HG03575 (cell line): Measurements from ENCODE around the gene EVC2.

Experiments
- ATAC-seq: cut with Tn5 transposase; IDR thresholded peaks from one replicate; pipeline ENCODE4 v1.9.1; 2021; ENCODE audit not compliant: unreplicated experiment, insufficient number of reproducible peaks, low FRiP score; ENCODE audit errors: extremely low read depth

Gene EVC2

GRCh38 chr4:5708449-5709206, at the start of gene EVC2:
TSS of gene EVC2 (minus strand) at chr4:5708559. CDS start at chr4:5708513, 46 bp downstream.
- no peak for ATAC-seq

- ATAC-seq = no peak
These were observed 49.6 kb upstream of the EVC2 start for GRCh38 chr4:5757954-5758353.

- no peak for ATAC-seq
These were observed 49.2 kb upstream of the EVC2 start for GRCh38 chr4:5757536-5757935.

GRCh38 chr4:5757091-5757490, 48.7 kb upstream of the EVC2 start:
- ATAC-seq = no peak

- ATAC-seq = no peak
These were observed 47.9 kb upstream of the EVC2 start for GRCh38 chr4:5756271-5756670.

- no peak for ATAC-seq
These were observed 47.3 kb upstream of the EVC2 start for GRCh38 chr4:5755679-5756078.

- ATAC-seq = no peak
These were observed 46.8 kb upstream of the EVC2 start for GRCh38 chr4:5755161-5755560.

- ATAC-seq = no peak
These were observed 46.1 kb upstream of the EVC2 start for GRCh38 chr4:5754529-5754881.

GRCh38 chr4:5753766-5754528, 45.6 kb upstream of the EVC2 start:
- ATAC-seq = no peak

GRCh38 chr4:5753366-5753765, 45.0 kb upstream of the EVC2 start:
- no peak for ATAC-seq

- ATAC-seq = no peak
These were observed 44.2 kb upstream of the EVC2 start for GRCh38 chr4:5752376-5753184.

- ATAC-seq = no peak
These were observed 43.5 kb upstream of the EVC2 start for GRCh38 chr4:5751666-5752375.

- ATAC-seq = no peak
These were observed 42.7 kb upstream of the EVC2 start for GRCh38 chr4:5750946-5751665.

- ATAC-seq = no peak
These were observed 41.9 kb upstream of the EVC2 start for GRCh38 chr4:5750052-5750945.

GRCh38 chr4:5749568-5749967, 41.2 kb upstream of the EVC2 start:
- no peak for ATAC-seq

GRCh38 chr4:5747738-5748375, 39.5 kb upstream of the EVC2 start:
- no peak for ATAC-seq
